HTERT RPE-1 (cell line): ENCODE results near the gene POLA1.
"Not testable (repeated sequence)": the region's sequence is repeated elsewhere in the genome, so short reads cannot be mapped to it uniquely, and the experiment has no call there.

Source experiments
- in situ Hi-C: fragments of 300-500 bp; cut with MboI; formaldehyde crosslinking; loops from 4 replicates; pipeline ENCODE4 v1.14.3; 2020; ENCODE audit warnings: low sequenced_read_pairs

Gene POLA1

GRCh38 chrX:24693453-24694202 lies at the start of gene POLA1:
Gene POLA1 (plus strand): TSS chrX:24693918. CDS start chrX:24693962, 44 bp downstream.
- in situ Hi-C loops: no loop called here

- in situ Hi-C loops: no loop called here
Observed at GRCh38 chrX:24646006-24646405, 47.7 kb upstream of the POLA1 start.

GRCh38 chrX:24646745-24647182 lies 47.0 kb upstream of the POLA1 start:
- in situ Hi-C loops: no loop called here

GRCh38 chrX:24647257-24648058 lies 46.3 kb upstream of the POLA1 start, which contains the start of gene PCYT1B:
Gene PCYT1B (minus strand): TSS chrX:24647347. CDS start chrX:24647105, 242 bp downstream.
- in situ Hi-C loops: no loop called here

- in situ Hi-C loops: no loop called here
Observed at GRCh38 chrX:24648495-24648894, 45.2 kb upstream of the POLA1 start.

GRCh38 chrX:24651783-24652182 lies 41.9 kb upstream of the POLA1 start:
- in situ Hi-C loops: no loop called here

GRCh38 chrX:24655679-24656078 lies 38.0 kb upstream of the POLA1 start:
- in situ Hi-C loops: not testable (repeated sequence)

GRCh38 chrX:24657671-24658386 lies 35.9 kb upstream of the POLA1 start:
- in situ Hi-C loops: no loop called here

GRCh38 chrX:24658421-24658820 lies 35.3 kb upstream of the POLA1 start:
- in situ Hi-C loops: no loop called here

GRCh38 chrX:24659106-24659505 lies 34.6 kb upstream of the POLA1 start:
- in situ Hi-C loops: no loop called here

- in situ Hi-C loops: no loop called here
Observed at GRCh38 chrX:24659646-24660045, 34.1 kb upstream of the POLA1 start.

- in situ Hi-C loops: no loop called here
Observed at GRCh38 chrX:24661292-24661691, 32.4 kb upstream of the POLA1 start.

GRCh38 chrX:24662352-24662751 lies 31.4 kb upstream of the POLA1 start:
- in situ Hi-C loops: no loop called here

GRCh38 chrX:24668111-24668510 lies 25.6 kb upstream of the POLA1 start:
- in situ Hi-C loops: no loop called here

GRCh38 chrX:24672701-24673190 lies 21.0 kb upstream of the POLA1 start:
- in situ Hi-C loops: no loop called here

GRCh38 chrX:24673424-24673823 lies 20.3 kb upstream of the POLA1 start:
- in situ Hi-C loops: no loop called here

GRCh38 chrX:24676403-24677024 lies 17.2 kb upstream of the POLA1 start:
- in situ Hi-C loops: no loop called here

- in situ Hi-C loops: no loop called here
Observed at GRCh38 chrX:24682739-24683432, 10.8 kb upstream of the POLA1 start.

GRCh38 chrX:24684048-24684447 lies 9.7 kb upstream of the POLA1 start:
- in situ Hi-C loops: no loop called here

GRCh38 chrX:24692305-24692704 lies 1.4 kb upstream of the POLA1 start:
- in situ Hi-C loops: no loop called here
